Activated CD4-positive, alpha-beta T cell treated with anti-CD3 and anti-CD28 coated beads, Interleukin-10, Interleukin-2, amounts not matched to agents 100 ng/mL and 50 ng/mL, durations not matched to agents 16 hours and 8 hours (primary cell): Measurements from ENCODE around the gene TP73.
A peak's percentile ranks its signal among the peaks of the same experiment; 100 is the strongest.

Experiments used
- DNase-seq: peaks from one replicate; pipeline ENCODE4 v3.0.0-alpha.2; 2020

The TP73 gene

GRCh38 chr1:3711780-3712451 lies 59.6 kb downstream of the TP73 start:
- DNase-seq = no peak

GRCh38 chr1:3712573-3713535 lies 60.5 kb downstream of the TP73 start:
- DNase-seq = no peak

GRCh38 chr1:3713840-3714239 lies 61.5 kb downstream of the TP73 start:
- DNase-seq = no peak

- DNase-seq = no peak
Measured at GRCh38 chr1:3714284-3714741, 62.0 kb downstream of the TP73 start.

- DNase-seq = no peak
Measured at GRCh38 chr1:3714814-3715213, 62.5 kb downstream of the TP73 start.

- DNase-seq = no peak
Measured at GRCh38 chr1:3716351-3716750, 64.0 kb downstream of the TP73 start.

- no peak for DNase-seq
Measured at GRCh38 chr1:3717041-3717714, 64.9 kb downstream of the TP73 start.

- DNase-seq = no peak
Measured at GRCh38 chr1:3717715-3718601, 65.6 kb downstream of the TP73 start.

- DNase-seq = no peak
Measured at GRCh38 chr1:3718764-3719163, 66.4 kb downstream of the TP73 start.

- DNase-seq = no peak
Measured at GRCh38 chr1:3721955-3722465, 69.7 kb downstream of the TP73 start.

GRCh38 chr1:3722846-3723245 lies 70.5 kb downstream of the TP73 start:
- no peak for DNase-seq

GRCh38 chr1:3724416-3725030 lies 72.2 kb downstream of the TP73 start:
- DNase-seq = peak; percentile 74

- DNase-seq = no peak
Measured at GRCh38 chr1:3725366-3725765, 73.0 kb downstream of the TP73 start.

GRCh38 chr1:3727042-3727824 lies 74.9 kb downstream of the TP73 start:
- DNase-seq = peak; percentile 19

GRCh38 chr1:3727825-3728776 lies 75.8 kb downstream of the TP73 start:
- DNase-seq = no peak

- no peak for DNase-seq
Measured at GRCh38 chr1:3729594-3730542, 77.6 kb downstream of the TP73 start.

GRCh38 chr1:3730543-3731247 lies 78.4 kb downstream of the TP73 start:
- DNase-seq = no peak
